Pulmonary artery endothelial cell (primary cell): ENCODE measurements around the gene TRPM3. TPM values are rescaled to one million over a fixed set of nuclear protein-coding genes. Genes with fewer than 3 reads are reported as not detected.

Experiments
- DNase-seq: peaks from one replicate; pipeline ENCODE4 v3.0.0-alpha.2; 2011; ENCODE audit warnings: low read depth, low spot score
- total RNA-seq: library from RNA; depleted of rRNA; stranded (reverse); fragments of >200 nt; gene quantifications from 2 replicates; pipeline ENCODE4 v1.2.3, GENCODE V29; 2014

Gene TRPM3
- total RNA-seq, 1 donor from 2014 or later: 2.9 TPM

DNA sequence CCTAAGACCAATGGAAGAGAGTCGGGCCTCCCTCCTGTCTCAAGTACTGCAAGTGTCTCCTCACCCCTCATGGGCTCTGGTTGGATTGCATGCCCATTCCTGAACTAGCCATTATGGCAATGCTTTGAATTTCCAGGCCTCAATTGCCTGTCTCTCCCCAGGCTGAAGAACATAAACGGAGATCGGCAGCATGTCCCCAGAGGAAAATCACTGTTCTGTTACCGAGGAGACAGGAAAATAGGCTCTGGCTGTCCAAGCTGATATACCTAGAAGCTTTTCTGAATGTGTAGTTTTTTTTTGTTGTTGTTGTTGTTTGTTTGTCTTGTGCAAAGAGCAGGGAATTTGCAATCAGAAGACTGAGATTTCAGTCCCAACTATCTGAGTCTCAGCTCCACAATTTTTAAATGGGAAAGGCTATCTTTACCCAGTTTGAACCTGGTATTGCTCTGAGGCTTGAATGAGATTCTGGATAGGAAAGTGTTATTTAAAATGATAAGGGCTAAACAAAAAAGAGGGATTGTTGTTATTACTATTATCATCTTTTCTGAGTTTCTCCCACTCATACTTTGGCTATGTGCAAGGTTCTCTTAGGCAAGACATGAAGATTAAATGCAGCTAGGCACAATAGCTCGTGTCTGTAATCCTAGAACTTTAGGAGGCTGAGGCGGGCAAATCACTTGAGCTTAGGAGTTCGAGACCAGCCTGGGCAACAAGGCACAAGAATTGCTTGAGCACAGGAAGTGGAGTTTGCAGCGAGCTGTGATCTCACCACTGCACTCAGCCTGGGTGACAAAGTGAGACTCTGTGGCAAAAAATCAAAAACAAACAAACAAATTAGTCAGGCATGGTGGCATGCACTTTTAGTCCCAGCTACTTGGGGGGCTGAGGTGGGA is 629.7 kb downstream of the TRPM3 start:
- no peak for DNase-seq

DNA sequence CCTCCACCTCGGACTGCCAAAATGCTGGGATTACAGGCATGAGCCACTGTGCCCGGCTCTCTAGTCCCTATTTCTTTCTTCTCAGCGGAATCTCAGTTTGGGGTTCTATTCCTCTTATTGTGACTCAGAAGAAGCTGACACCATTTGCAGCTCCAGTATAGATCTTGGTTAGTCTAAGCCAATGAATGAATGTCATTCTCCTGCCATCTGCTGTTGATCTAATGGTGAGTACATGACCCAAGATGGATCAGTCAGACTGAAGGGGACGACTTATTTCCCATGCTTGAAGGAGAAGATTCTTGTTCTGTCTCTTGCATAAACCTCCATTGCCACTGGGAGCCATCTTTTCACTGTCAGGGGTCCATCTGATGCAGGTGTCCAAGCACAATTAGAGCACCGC is 630.9 kb downstream of the TRPM3 start:
- DNase-seq: no peak

DNA sequence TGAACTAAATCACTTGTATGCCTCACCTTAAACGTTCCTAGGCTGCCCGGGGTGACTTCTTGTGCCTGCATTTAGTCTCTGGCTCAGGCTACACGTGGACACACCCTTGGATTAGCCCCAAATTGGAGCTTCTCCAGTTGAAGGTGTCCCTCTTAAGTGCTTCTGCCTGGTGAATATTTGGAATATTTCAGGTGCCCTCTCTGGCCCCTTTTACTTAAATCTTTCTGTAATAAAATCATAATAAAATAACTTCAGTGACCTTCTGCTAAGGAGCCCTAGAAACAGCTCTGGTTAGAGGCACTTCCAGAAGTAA is 632.7 kb downstream of the TRPM3 start:
- no peak for DNase-seq

- no peak for DNase-seq
Observed at GRCh38 chr9:70488098-70488792, 633.2 kb downstream of the TRPM3 start.

DNA sequence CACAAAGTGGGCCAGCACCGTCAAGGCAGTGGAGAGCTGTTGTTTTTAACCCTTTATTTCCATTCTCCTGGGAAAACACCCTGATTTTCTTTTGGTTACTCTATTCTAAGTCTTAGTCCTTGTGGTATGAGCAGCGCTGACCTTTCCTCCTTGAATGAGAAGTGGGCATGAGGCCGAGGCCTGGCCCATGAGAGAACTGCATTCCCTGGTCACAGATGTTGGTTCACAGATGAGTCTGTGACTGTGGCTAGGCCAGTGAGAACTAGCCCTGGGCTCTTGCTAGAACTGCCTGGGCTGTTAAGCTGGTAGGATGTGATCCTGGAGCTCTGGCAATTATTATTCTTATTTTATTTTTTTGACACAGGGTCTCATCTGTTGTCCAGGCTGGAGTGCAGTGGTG is 635.3 kb downstream of the TRPM3 start:
- DNase-seq: no peak

- DNase-seq: no peak
Observed at GRCh38 chr9:70485273-70485858, 636.1 kb downstream of the TRPM3 start.

DNA sequence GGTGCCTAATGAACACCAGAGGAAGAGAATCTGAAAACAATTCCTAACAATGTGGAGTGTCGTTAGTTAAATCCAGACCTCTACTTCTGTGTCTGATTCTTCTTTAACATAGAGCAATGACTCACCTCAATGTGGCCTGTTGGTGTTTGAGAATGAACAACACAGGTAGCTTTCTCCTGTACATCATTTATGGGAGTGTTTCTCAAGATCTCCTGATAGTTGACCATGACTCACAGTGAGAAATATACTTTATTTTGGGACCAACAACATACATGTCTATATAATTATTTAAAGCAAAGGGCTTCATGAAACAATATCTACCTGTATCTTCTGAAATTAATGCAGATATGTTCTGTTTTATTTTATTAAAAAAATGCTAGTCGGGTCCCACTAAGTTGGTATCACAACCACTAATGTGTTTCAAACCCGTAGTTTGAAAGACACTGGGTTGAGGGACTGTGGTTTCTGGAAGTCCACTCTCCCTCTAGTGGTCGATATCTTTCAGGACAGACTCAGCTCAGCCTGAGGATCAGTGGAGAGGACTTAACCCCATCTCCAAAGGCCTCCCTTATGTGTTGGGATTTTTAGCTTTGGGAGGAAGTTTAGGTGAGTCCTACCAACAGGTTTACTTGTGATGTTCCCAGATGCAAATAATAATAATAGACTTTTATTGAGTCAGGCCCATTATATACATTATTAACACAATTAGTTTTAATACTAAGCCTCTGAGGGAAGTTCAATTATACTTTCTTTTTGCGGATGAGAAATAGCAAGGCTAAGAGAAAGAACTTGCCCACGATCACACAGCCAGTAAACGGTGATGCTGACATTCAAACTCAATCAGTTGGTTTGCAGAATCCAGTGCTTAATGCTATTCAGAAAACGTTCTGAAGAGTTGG is 636.9 kb downstream of the TRPM3 start:
- peak; percentile 60 for DNase-seq

- no peak for DNase-seq
Observed at GRCh38 chr9:70481471-70481870, 640.0 kb downstream of the TRPM3 start.

DNA sequence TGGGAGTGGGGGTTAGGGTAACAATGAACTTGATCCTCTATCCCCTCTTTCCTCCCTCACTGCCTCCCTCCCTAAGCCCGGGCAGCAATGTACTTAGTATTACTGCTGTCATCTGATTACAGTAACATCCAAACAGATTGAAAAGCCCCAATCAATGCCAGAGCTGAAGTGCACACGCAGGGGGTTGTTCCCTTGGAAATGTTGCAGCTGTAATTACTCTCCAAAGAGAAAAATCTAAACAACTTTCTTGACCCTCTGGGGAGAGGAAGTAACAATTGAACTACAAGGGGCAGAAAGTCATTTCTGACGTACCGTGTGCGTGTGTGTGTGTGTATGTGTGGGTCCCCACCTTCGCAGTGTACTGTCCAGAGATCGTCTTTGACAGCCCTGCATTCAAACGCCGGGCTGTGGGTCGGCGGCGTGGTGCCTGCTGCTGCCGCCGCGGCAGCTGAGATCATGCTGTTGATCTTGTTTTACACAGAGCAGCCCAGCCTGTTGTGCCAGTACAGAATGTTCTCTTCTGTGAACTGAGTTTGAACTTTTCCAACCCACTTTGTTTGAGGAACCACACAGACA is 640.9 kb downstream of the TRPM3 start:
- peak; percentile 33 for DNase-seq

DNA sequence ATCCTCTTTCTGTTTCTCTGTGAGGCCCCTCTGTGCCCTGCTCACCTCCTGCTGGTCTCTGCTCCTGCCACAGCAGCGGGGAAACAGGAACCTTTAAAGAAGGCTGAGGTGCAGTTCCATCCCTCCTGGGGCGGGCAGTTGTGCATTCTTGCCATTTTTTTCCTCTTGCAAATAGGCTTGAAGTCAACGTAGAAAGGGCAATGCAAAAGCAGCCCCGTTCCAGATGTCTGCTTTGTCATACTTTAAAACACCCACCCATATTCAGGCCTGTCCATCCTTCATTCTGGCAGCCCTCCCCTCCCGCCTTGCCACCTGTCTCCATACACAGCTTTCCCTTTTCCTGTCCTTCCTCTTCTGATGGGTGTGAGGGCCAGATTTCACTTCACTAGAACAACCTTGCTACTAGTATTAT is 641.5 kb downstream of the TRPM3 start:
- no peak for DNase-seq
